Endothelial cell of umbilical vein (primary cell): ENCODE data around the gene ASPSCR1. TPM values are rescaled to one million over a fixed set of nuclear protein-coding genes. Genes with fewer than 3 reads are reported as not detected.

Source experiments
- BruUV-seq: library from RNA; stranded (reverse); fragments of 400-500 nt; replicated peaks from 2 replicates; lab custom pipeline; 2021; lab: Mats Ljungman, UMichigan
- CTCF ChIA-PET: fragments of 300-600, 350-600 bp; sonication (Branson Sonifier 250); formaldehyde crosslinking; loops from one replicate; lab custom pipeline; 2021; ENCODE audit warnings: antibody characterized with exemption, inconsistent platforms; lab: Charles Lee
- POLR2A ChIA-PET: fragments of 300-600, 350-600 bp; sonication (Branson Sonifier 250); formaldehyde crosslinking; loops from one replicate; lab custom pipeline; 2021; ENCODE audit warnings: antibody characterized with exemption, inconsistent platforms; lab: Charles Lee
- DNase-seq: peaks from one replicate; pipeline ENCODE4 v3.0.0-alpha.2; 2011; ENCODE audit warnings: low read depth, low spot score
- FAIRE-seq: peaks from 2 replicates; lab custom pipeline; 2011; peaks lifted over from hg19 to GRCh38; lab: Jason Lieb, UNC
- H2AFZ ChIP-seq: 2 replicates; pipeline ENCODE4 v1.6.0; 2012; ENCODE audit warnings: low read depth, low read length, control low read depth, inconsistent platforms
- H3K27ac ChIP-seq: 2 replicates; pipeline ENCODE4 v1.5.1; 2011; ENCODE audit warnings: low read depth, mild to moderate bottlenecking, control low read depth, low read length, moderate library complexity; ENCODE audit not compliant: insufficient read depth
- H3K27me3 ChIP-seq, 2 experiments: 2 replicates each; pipeline versions ENCODE4 v1.6.0 to v1.6.1; 2011; ENCODE audit warnings: low read length in 2 of 2, mixed read lengths in 1 of 2; ENCODE audit not compliant: control insufficient read depth in 2 of 2, insufficient read depth in 2 of 2
- H3K36me3 ChIP-seq, 2 experiments: 2 replicates in 1 of 2; 3 replicates in 1 of 2; pipeline ENCODE4 v1.5.1; 2011; ENCODE audit warnings: low read length in 2 of 2, mild to moderate bottlenecking in 1 of 2, moderate library complexity in 1 of 2; ENCODE audit not compliant: control insufficient read depth in 2 of 2, insufficient read depth in 2 of 2; ENCODE audit errors: extremely low read depth in 1 of 2
- H3K4me1 ChIP-seq: 3 replicates; pipeline ENCODE4 v1.5.1; 2011; ENCODE audit warnings: mild to moderate bottlenecking, low read length; ENCODE audit not compliant: control insufficient read depth, insufficient read depth; ENCODE audit errors: extremely low read depth
- H3K4me2 ChIP-seq: 2 replicates; pipeline ENCODE4 v1.6.1; 2011; ENCODE audit warnings: low read length, control low read depth, mixed read lengths; ENCODE audit not compliant: insufficient read depth
- H3K4me3 ChIP-seq, 3 experiments: fragments of 200-600 bp in 1 of 3; sonication (generic), shearing (Covaris generic) in 1 of 3; replicated peaks in 1 of 3; 2 replicates each; pipeline ENCODE4 v1.5.1; 2011 to 2016; ENCODE audit warnings: control low read depth in 3 of 3, low read length in 3 of 3, mild to moderate bottlenecking in 2 of 3, inconsistent platforms in 1 of 3, low read depth in 1 of 3, moderate library complexity in 1 of 3; ENCODE audit not compliant: insufficient read depth in 1 of 3
- H3K79me2 ChIP-seq: 2 replicates; pipeline ENCODE4 v1.6.0; 2012; ENCODE audit warnings: low read length, inconsistent platforms; ENCODE audit not compliant: control insufficient read depth, insufficient read depth
- H3K9ac ChIP-seq: replicated peaks from 2 replicates; pipeline ENCODE3; 2011; ENCODE audit warnings: low read length, control low read depth; ENCODE audit not compliant: insufficient read depth; ENCODE audit errors: extremely low read depth
- H3K9me1 ChIP-seq: replicated peaks from 3 replicates; pipeline ENCODE4 v1.6.0; 2011; ENCODE audit warnings: mild to moderate bottlenecking, low read length; ENCODE audit not compliant: control insufficient read depth, insufficient read depth; ENCODE audit errors: extremely low read depth
- H3K9me3 ChIP-seq: replicated peaks from 2 replicates; pipeline ENCODE4 v1.5.1; 2012; ENCODE audit warnings: low read length, inconsistent platforms; ENCODE audit not compliant: control insufficient read depth, insufficient read depth
- H4K20me1 ChIP-seq: replicated peaks from 2 replicates; pipeline ENCODE3; 2011; ENCODE audit warnings: mild to moderate bottlenecking, low read length; ENCODE audit not compliant: control insufficient read depth, insufficient read depth; ENCODE audit errors: extremely low read depth
- EZH2 ChIP-seq: IDR thresholded peaks from 2 replicates; pipeline ENCODE4 v1.6.1; 2012; ENCODE audit warnings: borderline replicate concordance, low read depth, mild to moderate bottlenecking, moderate library complexity, low read length, inconsistent platforms; ENCODE audit not compliant: severe bottlenecking
- FOS ChIP-seq: IDR thresholded peaks from 2 replicates; pipeline ENCODE4 v1.6.1; 2011; ENCODE audit warnings: mild to moderate bottlenecking, low read length, moderate library complexity, borderline replicate concordance; ENCODE audit not compliant: insufficient read depth
- GATA2 ChIP-seq: IDR thresholded peaks from 2 replicates; pipeline ENCODE4 v1.7.0; 2011; ENCODE audit warnings: low read depth, mild to moderate bottlenecking, moderate library complexity, mixed read lengths, low read length; ENCODE audit not compliant: insufficient read length, insufficient read depth
- JUN ChIP-seq: IDR thresholded peaks from 2 replicates; pipeline ENCODE4 v1.6.1; 2011; ENCODE audit warnings: borderline replicate concordance, low read depth; ENCODE audit not compliant: insufficient read length, insufficient read depth
- MYC ChIP-seq: IDR thresholded peaks from one replicate; pipeline ENCODE4 v1.6.1; 2011; ENCODE audit warnings: mild to moderate bottlenecking, low read depth, low read length
- POLR2A ChIP-seq: IDR thresholded peaks from 2 replicates; pipeline ENCODE4 v1.6.1; 2012; ENCODE audit warnings: low read depth, mild to moderate bottlenecking, control low read depth, low read length
- POLR2AphosphoS5 ChIP-seq: IDR thresholded peaks from 2 replicates; pipeline ENCODE4 v1.6.1; 2012; ENCODE audit warnings: low read depth, mild to moderate bottlenecking, control low read depth, low read length, moderate library complexity; ENCODE audit not compliant: insufficient read depth
- dilution Hi-C: fragments of 300-500 bp; cut with MboI; formaldehyde crosslinking; loops from one replicate; pipeline ENCODE4 v1.15.0; 2019; ENCODE audit warnings: low sequenced_read_pairs; ENCODE audit not compliant: extremely low pct_ligation_motif_present
- intact Hi-C: fragments of 100-400 bp; cut with micrococcal nuclease; formaldehyde crosslinking; loops from one replicate; pipeline ENCODE4 v1.10.0; 2022
- polyA plus RNA-seq, 4 experiments: library from polyadenylated mRNA; depleted of rRNA in 3 of 4; stranded (reverse) in 3 of 4; unstranded in 1 of 4; fragments of >200 nt; gene quantifications; 2 replicates each; pipeline versions ENCODE4 v1.2.1 to v1.2.3, GENCODE V29; 2011 to 2012; ENCODE audit warnings: missing spikeins in 1 of 4
- total RNA-seq: library from RNA; stranded (reverse); gene quantifications from 2 replicates; pipeline ENCODE4 v1.2.3, GENCODE V29; 2021
- TF ChIP-seq, protein P1 (sequence below): IDR thresholded peaks from 2 replicates; pipeline ENCODE4 v1.6.1; 2011; ENCODE audit not compliant: insufficient read depth, insufficient read length
- TF ChIP-seq, protein P2 (sequence below), 2 donors: IDR thresholded peaks; 1 replicate in 1 of 2; 2 replicates in 1 of 2; pipeline ENCODE4 v1.5.1; 2011; ENCODE audit warnings: low read length in 2 of 2, mild to moderate bottlenecking in 2 of 2, moderate library complexity in 2 of 2, control low read depth in 1 of 2, inconsistent platforms in 1 of 2, low read depth in 1 of 2; ENCODE audit not compliant: insufficient read depth in 1 of 2; ENCODE audit errors: extremely low read depth in 1 of 2

ASPSCR1 gene
- total and polyA plus RNA-seq, 2 donors (not counting 3 experiments of a cell fraction or from before 2014, with no cell fraction given) = 24.8 to 36.5 TPM

DNA sequence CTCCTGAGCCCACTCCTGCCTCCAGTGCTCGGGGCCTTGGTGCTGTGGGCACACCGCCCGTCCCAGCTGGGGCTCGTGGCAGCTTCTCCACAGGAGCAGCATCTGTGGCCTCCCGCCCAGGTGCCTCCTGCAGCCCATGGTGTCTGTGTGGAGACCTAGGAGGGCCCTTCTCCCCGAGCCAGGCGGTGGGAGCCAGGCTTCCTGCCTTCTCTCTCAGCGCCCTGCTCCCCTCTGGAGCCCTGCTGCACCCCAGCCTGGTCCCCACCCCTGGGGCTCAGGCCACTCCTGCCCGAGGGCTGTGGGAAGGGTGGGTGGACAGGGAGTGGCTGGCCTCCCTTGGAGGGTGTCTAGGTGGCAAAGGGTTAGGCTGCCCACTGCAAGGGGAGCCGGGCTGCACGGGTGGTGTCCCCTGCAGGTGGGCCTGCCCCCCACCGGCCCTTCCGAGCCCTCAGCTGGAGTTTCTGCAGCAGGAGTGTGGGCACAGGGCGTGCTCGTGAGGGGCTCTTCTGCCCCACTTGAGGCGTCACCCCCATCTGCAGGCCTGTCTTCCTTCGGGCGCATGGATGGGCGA lies 34.3 kb downstream of the ASPSCR1 start:
- no peaks in the 10 kb centered on the region for H3K36me3 ChIP-seq
- no peak overlapping the region for H3K27ac ChIP-seq
- H3K27me3 ChIP-seq = no peaks in the 10 kb centered on the region
- BruUV-seq = no TSS peak
- no peak overlapping the region for H3K9ac ChIP-seq
- no peak overlapping the region for H2AFZ ChIP-seq
- H3K79me2 ChIP-seq = no peaks in the 10 kb centered on the region
- DNase-seq (no peak), FAIRE-seq (no peak)
- ChIA-PET POLR2A (no interaction called here), CTCF (interaction anchor here (0.7 kb wide), 1 partner anchor 8 kb away, joined by 5 read pairs; no protein-coding TSS in a partner anchor)
- H3K4me3 ChIP-seq = no peak overlapping the region
- intact Hi-C loops (no loop called here), dilution Hi-C loops (no loop called here)
- no peaks in the 10 kb centered on the region for H3K4me1 ChIP-seq
- H3K9me1 ChIP-seq = no peaks in the 10 kb centered on the region
- no peak overlapping the region for H3K4me2 ChIP-seq
- TF ChIP-seq JUN (no peak), GATA2 (no peak), EZH2 (no peak), POLR2A (no peak)
- TF ChIP-seq, protein P1, sequence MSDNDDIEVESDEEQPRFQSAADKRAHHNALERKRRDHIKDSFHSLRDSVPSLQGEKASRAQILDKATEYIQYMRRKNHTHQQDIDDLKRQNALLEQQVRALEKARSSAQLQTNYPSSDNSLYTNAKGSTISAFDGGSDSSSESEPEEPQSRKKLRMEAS = no peak
- H3K9me3 ChIP-seq = no peaks in the 10 kb centered on the region
- no peaks in the 10 kb centered on the region for H4K20me1 ChIP-seq

DNA sequence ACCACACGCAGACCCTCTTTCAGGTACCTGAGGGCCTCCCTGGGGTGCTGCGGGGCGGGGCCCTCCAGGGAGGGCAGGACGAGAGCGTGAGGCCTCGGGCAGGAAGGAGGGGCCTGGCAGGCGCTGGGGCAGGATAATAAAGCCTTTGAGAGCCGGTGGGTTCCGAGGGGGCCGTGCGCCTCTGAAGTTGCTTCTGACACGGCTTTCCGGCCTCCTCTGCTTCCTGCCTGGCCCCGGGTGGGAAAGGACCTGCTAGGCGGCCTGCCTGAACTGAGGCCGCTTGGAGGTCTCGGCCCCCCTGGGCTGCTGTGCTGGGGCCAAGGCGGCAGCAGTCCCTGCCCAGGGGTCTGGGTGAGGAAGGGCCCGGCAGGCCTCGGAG lies 34.8 kb downstream of the ASPSCR1 start:
- CTCF ChIA-PET = interaction anchor here (2.3 kb wide), 1 partner anchor 52 kb away, joined by 12 read pairs; no protein-coding TSS in a partner anchor
- Histone ChIP-seq H2AFZ (no peak overlapping the region), H3K79me2 (no peaks in the 10 kb centered on the region), H3K27me3 (no peaks in the 10 kb centered on the region), H3K4me3 (no peak overlapping the region), H3K27ac (no peak overlapping the region), H3K9me1 (no peaks in the 10 kb centered on the region), H4K20me1 (no peaks in the 10 kb centered on the region), H3K4me1 (no peaks in the 10 kb centered on the region), H3K4me2 (no peak overlapping the region), H3K9me3 (no peaks in the 10 kb centered on the region), H3K36me3 (no peaks in the 10 kb centered on the region), H3K9ac (no peak overlapping the region)
- POLR2A ChIA-PET = no interaction called here
- dilution Hi-C loops = no loop called here
- BruUV-seq = no TSS peak
- DNase-seq = no peak
- no peak for FAIRE-seq
- TF ChIP-seq, protein P1 = no peak
- TF ChIP-seq EZH2 (no peak), POLR2AphosphoS5 (no peak), JUN (no peak), MYC (no peak), GATA2 (no peak), FOS (no peak), POLR2A (no peak)
- TF ChIP-seq, protein P2, sequence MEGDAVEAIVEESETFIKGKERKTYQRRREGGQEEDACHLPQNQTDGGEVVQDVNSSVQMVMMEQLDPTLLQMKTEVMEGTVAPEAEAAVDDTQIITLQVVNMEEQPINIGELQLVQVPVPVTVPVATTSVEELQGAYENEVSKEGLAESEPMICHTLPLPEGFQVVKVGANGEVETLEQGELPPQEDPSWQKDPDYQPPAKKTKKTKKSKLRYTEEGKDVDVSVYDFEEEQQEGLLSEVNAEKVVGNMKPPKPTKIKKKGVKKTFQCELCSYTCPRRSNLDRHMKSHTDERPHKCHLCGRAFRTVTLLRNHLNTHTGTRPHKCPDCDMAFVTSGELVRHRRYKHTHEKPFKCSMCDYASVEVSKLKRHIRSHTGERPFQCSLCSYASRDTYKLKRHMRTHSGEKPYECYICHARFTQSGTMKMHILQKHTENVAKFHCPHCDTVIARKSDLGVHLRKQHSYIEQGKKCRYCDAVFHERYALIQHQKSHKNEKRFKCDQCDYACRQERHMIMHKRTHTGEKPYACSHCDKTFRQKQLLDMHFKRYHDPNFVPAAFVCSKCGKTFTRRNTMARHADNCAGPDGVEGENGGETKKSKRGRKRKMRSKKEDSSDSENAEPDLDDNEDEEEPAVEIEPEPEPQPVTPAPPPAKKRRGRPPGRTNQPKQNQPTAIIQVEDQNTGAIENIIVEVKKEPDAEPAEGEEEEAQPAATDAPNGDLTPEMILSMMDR (IDR thresholded peaks at IDR 0.05; ENCODE audit: extremely low read depth in 1 of 2, insufficient read depth in 1 of 2, low read depth in 1 of 2, low read length in 2 of 2) = no peak
- intact Hi-C loops = no loop called here
